Epithelial cell of esophagus (primary cell): Measurements from ENCODE around the gene VEGFA.
A peak's percentile ranks its signal among the peaks of the same experiment; 100 is the strongest.

Source experiments
- DNase-seq: peaks from one replicate; pipeline ENCODE4 v3.0.0; 2010; ENCODE audit warnings: low read depth
- H3K4me3 ChIP-seq: 2 replicates; pipeline ENCODE4 v1.5.1; 2011; ENCODE audit warnings: mild to moderate bottlenecking, low read length, control low read depth
- TF ChIP-seq, protein P1 (sequence below): IDR thresholded peaks from 2 replicates; pipeline ENCODE4 v1.5.1; 2011; ENCODE audit warnings: low read depth, mild to moderate bottlenecking, low read length, control low read depth, inconsistent platforms; ENCODE audit not compliant: insufficient read depth; ENCODE audit errors: missing control alignments

The VEGFA gene

GRCh38 chr6:43747784-43748183, 22.2 kb upstream of the VEGFA start:
- no peak for DNase-seq
- TF ChIP-seq, protein P1, sequence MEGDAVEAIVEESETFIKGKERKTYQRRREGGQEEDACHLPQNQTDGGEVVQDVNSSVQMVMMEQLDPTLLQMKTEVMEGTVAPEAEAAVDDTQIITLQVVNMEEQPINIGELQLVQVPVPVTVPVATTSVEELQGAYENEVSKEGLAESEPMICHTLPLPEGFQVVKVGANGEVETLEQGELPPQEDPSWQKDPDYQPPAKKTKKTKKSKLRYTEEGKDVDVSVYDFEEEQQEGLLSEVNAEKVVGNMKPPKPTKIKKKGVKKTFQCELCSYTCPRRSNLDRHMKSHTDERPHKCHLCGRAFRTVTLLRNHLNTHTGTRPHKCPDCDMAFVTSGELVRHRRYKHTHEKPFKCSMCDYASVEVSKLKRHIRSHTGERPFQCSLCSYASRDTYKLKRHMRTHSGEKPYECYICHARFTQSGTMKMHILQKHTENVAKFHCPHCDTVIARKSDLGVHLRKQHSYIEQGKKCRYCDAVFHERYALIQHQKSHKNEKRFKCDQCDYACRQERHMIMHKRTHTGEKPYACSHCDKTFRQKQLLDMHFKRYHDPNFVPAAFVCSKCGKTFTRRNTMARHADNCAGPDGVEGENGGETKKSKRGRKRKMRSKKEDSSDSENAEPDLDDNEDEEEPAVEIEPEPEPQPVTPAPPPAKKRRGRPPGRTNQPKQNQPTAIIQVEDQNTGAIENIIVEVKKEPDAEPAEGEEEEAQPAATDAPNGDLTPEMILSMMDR: no peak

DNA sequence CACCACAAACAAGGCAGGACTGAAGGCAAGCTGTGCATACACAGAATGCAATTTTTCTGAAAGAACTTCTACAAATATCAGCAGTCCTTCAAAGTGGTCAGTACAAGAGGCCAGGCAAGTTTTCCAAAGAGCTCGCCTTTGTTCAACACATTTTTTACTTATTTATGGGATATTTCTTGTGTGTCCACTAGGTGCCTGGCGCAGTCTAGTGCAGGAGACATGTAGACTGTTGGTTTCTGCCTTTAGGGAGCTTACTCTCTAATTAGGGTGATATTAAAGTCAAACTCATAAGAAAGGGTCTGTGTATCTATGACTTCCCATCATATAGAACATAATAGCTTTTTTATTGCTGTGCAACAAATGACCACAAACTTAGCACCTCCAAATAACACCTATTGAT, 21.2 kb upstream of the VEGFA start:
- H3K4me3 ChIP-seq: no peak overlapping the region
- no peak for DNase-seq
- TF ChIP-seq, protein P1: no peak

More at GRCh38 chr6:43747784-43748183, 22.2 kb upstream of the VEGFA start:
- no peak overlapping the region for H3K4me3 ChIP-seq

GRCh38 chr6:43749461-43749860, 20.6 kb upstream of the VEGFA start:
- TF ChIP-seq, protein P1: no peak
- no peak overlapping the region for H3K4me3 ChIP-seq
- no peak for DNase-seq

DNA sequence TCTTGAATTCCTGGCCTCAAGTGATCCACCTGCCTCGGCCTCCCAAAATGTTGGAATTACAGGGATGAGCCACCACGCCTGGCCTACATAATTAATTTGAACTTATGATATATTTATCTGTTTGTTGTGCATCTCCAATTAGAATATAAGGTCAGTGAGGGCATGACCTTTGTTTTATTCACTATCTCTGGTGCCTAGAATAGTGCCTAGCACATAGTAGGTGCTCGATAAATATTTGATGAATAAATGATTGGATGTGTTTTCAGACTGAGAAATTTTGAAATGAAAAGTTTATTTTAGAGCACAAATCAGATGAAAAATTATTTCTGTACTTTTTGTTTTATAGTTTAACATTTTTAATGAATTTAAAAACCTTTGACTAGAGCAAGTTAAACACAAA, 19.4 kb upstream of the VEGFA start:
- H3K4me3 ChIP-seq: no peak overlapping the region
- no peak for DNase-seq
- TF ChIP-seq, protein P1: no peak

GRCh38 chr6:43753570-43754183, 16.3 kb upstream of the VEGFA start:
- TF ChIP-seq, protein P1: no peak
- no peak overlapping the region for H3K4me3 ChIP-seq
- no peak for DNase-seq

DNA sequence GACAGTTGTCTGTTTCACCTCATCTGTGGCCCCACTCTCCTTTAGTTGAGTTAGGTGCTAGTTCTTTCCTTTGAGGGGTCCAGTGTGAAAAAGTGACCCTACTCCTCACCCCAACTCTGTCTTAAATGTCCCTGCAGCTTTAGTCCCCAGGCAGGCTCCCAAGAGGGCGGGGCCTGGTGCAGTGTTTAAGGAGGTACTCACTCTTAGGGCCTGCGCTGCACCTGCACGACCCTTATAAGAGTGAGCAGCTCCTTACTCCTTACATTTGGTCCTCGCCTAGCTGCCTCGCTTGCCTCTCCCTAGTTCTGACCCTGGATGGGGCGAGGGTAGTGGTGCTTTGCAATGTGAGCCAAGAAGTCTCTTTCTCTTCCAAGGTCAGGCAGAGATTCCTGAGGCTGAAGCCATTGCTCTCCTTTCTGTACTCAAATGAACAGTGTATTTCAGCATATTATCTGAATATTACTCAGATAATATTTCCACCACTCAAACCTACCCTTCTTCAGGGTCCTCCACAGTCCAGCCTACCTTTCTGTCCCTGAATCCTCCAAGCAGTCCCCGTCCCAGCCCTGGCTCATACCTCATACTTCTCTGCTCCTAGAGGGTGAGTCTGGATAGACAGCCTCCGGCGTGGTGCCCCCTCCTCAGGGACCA, 11.9 kb upstream of the VEGFA start:
- DNase-seq: no peak
- no peak overlapping the region for H3K4me3 ChIP-seq
- TF ChIP-seq, protein P1: no peak

DNA sequence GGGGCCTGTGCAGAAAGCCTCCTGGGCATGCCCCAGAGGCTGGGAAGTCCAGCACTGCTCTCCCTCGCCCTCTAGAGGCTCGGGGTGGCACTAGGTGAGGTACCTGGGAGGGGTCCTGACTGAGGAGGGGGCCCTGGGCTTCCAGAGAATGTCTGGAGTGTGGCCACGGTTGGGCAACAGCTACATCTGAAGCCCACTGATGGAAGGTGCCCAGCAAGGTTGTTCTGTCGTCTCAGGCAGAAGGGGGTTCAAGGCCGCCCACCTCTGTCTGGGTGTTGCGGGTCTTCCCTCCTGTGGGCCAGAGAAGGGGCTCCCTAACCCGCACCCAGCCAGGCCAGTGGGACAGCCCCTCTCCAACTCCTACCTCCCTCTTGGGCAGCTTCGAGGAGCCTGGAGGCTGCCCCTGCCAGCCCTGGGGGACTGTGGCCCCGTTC, 11.4 kb upstream of the VEGFA start:
- DNase-seq: no peak
- H3K4me3 ChIP-seq: no peak overlapping the region
- TF ChIP-seq, protein P1: peak; percentile 64
